ENCODE data around the gene KRTAP20-2.

The KRTAP20-2 gene

DNA sequence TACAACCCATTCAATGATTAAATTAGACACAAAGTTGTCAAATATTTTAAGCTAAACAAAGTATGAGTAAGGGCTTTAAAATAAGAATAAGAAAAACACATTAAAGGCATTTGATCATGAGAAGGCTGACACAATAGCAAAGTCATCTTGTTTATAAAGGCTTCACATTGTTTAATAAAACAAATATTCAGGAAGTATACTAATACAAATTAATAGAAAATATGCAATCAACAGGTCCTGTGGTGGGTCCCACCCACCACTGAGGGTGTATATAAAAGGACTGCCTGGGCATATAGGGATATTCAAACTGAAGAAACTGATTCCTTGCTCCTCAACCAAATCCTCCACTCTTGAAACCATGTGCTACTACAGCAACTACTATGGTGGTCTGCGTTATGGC, at the start of gene KRTAP20-2:
Gene KRTAP20-2 (plus strand): TSS at position 301 of the 400 bp plus-strand sequence. CDS start 58 bp downstream, at position 359.
- DNase-seq, result no peak

DNA sequence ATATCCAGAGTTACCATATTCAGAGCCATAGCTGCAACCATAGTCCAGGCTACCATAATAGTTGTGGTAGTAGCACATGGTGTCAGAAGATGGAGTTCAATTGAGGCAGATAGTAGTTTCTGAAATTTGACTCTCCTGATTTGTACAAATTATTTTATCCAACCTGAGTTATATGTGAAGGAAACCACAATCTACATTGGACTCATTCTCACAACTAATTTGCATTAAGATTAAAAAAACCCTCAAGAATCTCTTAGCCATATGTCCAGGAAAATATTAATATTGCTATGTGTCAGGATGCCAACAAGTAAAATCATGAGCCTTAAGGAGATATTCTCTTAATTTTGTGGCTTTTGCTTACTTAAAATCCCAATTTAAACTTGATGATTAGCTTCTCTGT, 44.7 kb upstream of the KRTAP20-2 start, which contains the start of gene KRTAP22-2:
Gene KRTAP22-2 (minus strand): TSS at position 101 of the 400 bp plus-strand sequence.
- DNase-seq, result no peak

DNA sequence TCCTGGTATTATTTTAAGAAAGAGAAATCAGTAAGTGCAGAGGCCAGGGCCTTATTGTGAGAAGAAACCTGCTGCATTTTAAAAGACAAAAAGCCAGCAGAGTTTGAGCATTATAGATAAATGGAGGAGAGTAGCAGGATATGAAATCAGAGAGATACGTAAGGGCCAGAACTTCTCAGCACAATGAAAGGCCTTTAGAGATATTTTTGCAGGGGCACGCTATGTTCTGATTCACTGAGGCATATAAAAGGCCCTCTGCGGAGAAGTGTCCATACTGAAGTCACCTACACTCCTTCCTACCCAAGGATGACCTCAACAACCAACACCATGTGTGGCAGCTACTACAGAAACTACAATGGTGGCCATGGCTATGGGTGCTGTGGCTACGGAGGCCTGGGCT, 42.9 kb upstream of the KRTAP20-2 start, which contains the start of gene KRTAP6-3:
Gene KRTAP6-3 (plus strand): TSS at position 301 of the 400 bp plus-strand sequence. CDS start 6 bp downstream, at position 307.
- no peak for DNase-seq

DNA sequence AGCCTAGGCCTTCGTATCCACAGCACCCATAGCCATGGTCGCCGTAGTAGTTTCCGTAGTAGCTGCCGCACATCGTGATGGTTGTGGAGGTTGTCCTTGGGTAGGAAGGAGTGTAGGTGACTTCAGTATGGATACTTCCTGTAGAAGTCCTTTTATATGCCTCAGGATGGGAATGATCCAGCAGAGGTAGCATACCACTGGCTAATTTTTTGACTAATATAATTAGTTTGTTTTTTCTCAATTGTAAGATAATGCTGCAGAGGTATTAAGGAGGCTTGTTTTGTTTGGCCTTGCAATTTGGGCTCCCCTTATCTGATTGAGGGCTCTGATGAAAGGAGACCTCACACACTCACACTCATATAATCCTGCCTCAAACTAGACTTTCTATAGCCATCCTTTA, 36.2 kb upstream of the KRTAP20-2 start, which contains the start of gene KRTAP6-2:
Gene KRTAP6-2 (minus strand): TSS at position 101 of the 400 bp plus-strand sequence. CDS start 28 bp downstream, at position 73.
- no peak for DNase-seq

DNA sequence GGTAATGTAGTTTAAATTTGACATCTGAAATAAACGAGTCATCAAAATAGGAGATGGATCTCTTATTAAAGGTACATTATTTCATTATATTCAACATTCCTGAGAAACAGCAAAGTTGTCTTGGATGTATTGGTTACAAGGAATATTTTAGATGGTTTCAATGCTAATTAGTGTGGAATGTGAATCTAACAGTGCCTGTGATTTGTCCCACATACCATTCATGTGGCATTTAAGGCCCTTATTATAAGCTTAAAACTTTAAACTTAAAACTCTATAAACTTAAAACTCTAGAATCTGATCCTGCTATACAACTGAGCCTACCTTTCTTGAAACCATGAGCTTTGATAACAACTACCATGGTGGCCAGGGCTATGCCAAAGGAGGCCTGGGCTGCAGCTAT, 34.2 kb upstream of the KRTAP20-2 start, which contains the start of gene KRTAP22-1:
Gene KRTAP22-1 (plus strand): TSS at position 301 of the 400 bp plus-strand sequence.
- no peak for DNase-seq

DNA sequence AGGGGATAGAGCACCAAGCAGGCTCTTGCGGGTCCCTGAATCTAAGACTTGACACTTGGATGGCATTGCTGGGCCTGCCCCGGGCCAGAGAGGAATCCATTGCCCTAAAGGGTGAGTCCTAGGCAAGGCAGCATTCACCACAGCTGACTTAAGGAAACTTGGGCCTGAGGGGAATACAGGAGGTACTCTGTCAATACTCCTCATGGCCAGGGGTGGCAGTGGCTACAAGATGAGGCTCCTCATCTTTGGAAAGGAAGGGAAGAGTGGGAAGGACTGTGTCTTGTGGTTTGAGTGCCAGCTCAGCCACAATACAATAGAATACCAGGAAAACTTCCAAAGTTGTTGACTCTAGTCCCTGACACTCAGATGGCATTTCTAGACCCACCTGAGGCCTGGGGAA, 29.0 kb upstream of the KRTAP20-2 start:
- DNase-seq, result no peak

DNA sequence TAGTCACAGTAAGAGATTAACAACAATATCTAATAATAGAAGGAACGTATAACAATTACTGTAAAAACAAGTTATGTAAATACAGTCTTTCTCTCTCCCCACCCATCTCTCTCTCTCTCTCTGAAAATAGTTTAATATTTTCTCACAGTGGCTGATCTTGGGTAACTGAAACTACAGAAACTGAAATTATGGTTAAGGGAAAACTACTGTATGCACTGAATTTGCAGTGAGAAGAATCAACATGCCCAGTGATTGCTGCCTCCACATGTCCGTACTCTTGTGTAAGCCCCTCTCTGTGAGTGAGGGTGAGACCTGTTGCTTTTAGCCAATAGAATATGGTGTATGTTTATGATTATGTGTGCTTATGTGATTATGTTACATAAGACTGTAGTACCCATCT, 22.9 kb upstream of the KRTAP20-2 start:
- no peak for DNase-seq

DNA sequence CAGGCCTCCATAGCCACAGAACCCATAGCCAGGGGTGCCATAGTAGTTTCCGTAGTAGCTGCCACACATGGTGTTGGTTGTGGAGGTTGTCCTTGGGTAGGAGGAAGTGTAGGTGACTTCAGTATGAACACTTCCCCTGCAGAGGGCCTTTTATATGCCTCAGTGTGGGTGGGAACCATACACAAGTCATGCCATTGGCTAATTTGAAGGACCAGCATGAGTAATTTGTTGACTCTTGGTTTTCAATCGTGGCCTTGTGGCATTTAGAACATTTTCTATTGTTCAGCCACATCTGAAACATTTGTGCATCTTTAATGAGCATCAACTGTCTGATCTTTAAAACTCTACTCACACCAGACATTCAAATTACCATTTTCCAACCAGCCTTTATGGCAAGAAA, 21.2 kb upstream of the KRTAP20-2 start, which contains the start of gene KRTAP6-1:
Gene KRTAP6-1 (minus strand): TSS at position 95 of the 400 bp plus-strand sequence. CDS start 26 bp downstream, at position 69.
- no peak for DNase-seq

DNA sequence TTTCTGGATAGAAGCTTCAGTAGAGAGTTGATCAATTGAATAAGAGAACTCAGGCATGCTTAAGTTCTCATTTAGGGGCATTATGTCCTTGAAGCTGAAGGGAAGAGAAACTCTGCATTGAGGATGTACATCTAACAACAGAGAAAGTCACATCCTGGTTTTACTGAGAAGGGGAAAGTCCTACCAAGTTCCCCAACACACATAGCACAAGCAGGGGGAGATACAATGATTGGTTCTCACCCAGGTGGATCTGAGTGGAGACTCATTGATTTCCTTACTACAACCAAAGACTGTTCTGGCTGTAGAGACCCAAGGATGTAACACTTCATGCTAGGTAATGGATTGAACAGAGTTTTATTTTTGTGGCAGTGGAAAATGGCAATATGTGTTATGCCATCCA, 19.8 kb upstream of the KRTAP20-2 start:
- no peak for DNase-seq

DNA sequence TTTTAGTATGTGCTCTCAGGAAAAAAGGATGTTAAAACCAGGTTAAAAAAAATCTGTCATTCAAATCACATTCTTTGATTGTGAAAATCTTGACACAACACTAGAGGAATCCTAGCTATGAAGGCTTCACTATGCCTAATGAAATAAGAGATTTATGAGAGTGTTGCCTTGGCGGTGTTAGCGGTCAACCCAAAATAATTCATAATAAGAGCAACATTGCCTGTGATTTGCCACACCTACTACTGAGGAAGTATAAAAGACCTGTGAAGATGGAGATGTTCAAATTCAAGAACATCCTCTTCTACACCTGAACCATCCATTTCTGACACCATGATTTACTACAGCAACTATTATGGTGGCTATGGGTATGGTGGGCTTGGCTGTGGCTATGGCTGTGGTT, 18.9 kb upstream of the KRTAP20-2 start, which contains the start of gene KRTAP20-1:
Gene KRTAP20-1 (plus strand): TSS at position 301 of the 400 bp plus-strand sequence. CDS start 30 bp downstream, at position 331.
- no peak for DNase-seq

DNA sequence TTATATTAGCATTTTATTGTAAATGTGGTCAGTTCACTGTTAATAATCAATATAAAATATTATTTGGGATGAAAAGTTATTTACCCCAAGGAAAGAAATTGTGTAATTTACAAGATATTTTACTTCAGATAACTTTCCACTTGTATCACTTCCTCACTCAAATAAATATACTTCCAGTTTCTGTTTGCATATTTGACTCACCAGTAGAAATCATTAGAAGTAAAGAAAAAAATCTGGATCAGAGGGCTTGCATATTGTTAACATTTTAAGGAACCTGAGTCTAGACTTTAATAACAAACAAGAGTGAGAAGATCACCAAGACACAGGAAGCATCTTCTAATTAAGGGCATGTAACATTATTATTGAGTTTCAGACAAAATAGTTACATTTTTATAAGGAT, 14.9 kb upstream of the KRTAP20-2 start:
- DNase-seq, result no peak

DNA sequence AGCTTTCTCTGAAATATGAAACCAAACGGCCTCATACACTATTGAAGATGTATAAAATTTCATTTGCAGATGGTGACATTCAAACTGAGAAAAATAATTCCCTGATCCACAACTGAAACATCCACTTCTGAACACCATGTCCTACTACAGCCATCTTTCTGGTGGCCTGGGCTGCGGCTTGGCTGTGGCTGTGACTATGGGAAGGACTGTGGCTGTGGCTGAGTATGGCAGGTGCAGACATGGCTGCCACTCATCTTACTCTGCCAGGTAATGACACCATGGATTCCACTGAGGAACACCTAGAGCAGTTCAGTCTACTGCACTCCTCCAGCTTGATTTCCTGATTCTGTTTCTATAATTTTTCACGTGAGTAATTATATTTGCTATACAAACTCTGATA, 14.5 kb upstream of the KRTAP20-2 start, which contains the start of gene KRTAP20-4:
Gene KRTAP20-4 (plus strand): TSS at position 106 of the 400 bp plus-strand sequence.
- no peak for DNase-seq

DNA sequence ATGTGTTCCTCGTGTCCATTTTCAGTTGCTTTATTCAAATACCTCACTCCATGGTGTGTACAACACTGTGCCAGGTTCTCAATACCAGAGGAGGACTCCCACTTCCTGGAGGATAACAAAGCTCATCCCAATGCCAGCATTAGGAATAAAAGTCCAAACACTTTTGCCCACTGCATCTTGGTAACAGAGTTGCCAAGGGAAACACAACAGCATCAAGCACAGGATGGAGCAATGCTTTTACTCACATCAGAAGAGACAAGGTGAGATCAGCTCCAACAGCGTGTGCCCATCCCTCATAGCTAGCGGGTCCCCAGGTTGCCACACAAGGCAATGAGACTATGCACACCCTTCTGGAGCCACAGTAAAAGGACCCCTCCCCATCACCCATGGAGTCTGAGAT, 11.6 kb upstream of the KRTAP20-2 start:
- DNase-seq, result no peak

DNA sequence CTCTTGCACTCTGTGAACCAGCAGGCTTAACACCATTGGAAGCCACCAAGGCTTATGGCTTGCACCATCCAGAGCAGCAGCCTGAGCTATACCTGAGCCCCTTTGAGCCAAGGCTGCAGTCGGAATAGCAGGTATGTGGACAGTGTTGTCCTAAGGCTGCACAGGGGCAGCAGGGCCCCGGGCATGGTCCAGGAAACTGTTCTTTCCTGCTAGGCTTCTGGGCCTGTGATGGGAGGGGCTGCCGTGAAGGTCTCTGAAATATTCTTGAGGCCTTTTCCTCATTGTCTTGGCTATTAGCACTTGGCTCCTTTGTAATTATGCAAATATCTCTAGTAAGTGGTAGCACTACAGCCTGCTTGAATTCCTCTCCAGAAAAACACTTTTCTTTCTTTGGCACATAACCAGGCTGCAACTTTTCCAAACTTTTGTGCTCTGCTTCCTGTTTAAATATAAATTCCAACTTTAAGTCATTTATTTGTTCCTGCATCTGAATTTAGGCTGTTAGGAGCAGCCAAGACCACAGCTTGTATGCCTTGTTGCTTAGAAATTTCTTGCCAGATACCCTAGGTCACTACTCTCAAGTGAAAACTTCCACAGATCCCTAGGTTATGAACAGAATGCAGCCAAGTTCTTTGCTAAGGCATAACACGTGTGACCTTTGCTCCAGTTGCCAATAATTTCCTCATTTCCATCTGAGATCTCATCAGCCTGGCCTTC, 9.4 kb upstream of the KRTAP20-2 start:
- DNase-seq, result no peak

DNA sequence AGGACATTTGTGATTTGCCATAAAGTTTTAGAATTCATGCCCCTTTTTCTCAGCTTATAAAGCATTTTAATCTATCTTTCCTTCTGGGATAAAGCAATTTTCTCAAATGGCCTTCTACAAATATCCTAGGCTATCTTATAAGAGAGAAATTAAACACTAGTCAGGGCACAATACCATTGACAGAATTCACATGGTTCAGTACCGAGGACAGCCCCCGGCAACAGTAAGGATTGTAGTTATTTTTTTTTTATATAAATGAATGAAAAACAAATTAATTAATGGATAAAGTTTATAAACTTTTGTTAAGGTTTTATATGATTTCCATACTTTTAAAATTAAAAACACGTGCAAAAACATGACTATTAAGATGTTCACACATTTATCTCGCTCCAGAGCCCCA, 6.9 kb upstream of the KRTAP20-2 start:
- no peak for DNase-seq

DNA sequence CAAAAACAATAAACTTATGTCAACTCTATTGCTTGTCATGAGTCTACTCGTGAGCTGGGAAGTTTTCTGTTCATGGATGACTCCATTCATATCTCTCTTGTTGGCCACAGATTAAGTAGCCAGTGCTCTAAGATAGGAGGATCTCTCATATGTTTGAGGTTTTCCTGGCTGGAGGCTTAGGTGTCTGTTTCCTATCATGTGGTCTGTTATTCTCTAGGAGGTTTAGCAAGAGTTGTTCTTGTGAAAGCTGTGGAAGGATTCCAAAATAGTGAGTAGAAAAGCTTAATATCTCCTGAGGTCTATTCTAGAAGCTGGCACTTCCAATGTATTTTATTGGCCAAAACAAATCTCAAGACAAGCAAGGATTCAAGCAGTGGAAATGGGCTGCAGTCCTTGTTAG, 5.8 kb upstream of the KRTAP20-2 start:
- DNase-seq, result no peak

DNA sequence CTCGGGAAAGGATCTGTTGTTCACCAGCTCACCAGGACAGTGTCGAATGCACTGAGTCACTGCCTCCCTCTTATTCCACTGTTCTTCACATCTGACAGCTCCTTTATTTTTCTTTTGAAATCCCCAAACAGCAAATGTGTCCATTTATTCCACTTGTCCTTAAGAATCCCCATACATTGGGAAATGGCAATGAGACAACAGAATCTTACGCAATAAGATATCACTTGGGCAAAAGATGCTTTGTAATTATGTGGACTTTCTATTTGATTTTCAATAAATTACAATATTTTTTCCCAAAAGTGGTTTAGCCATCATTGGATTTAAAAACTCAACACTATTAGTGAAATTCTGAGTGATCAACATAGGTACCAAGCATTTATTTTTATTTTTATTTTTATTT, 3.7 kb downstream of the KRTAP20-2 start:
- no peak for DNase-seq

DNA sequence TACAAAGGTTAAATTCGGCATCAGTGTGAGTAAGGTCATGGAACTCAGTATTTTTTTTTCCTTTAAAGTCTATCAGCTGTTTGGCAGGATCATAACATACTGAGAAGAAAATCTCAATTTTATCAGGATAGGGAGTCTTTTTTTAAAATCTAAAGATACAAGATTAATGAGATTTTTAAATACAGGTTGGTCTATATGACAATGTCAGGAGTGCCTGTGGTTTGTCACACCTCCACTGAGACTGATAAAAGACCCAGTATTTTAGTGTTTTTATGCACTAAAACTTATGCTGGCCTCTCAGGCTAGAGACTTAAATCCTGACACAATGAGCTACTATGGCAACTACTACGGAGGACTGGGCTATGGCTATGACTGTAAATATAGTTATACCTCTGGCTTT, 7.6 kb downstream of the KRTAP20-2 start, which contains the start of gene KRTAP20-3:
Gene KRTAP20-3 (plus strand): TSS at position 301 of the 400 bp plus-strand sequence.
- DNase-seq, result no peak

DNA sequence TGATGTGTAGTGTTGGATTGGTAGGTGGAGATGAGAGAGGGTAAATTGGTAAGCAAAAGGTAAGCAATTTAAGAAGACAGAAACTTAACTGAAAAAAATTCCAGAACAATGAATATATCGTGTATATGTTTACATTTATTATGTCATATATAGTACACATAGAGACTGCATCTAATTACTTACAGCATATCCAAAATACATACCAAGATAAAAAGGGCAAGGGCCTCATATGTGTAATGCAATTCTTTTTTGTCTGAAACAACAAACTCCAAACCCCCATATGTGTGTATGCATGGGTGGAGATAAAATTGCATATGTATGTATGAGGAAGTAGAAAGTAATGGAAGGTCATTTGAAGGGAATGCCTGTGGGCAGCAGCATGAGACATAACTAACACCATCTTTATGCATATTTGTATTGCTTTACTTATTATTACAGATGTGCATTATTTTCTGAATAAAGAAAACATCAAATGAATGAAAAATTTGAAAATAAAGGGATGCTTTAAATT, 12.0 kb downstream of the KRTAP20-2 start:
- no peak for DNase-seq

DNA sequence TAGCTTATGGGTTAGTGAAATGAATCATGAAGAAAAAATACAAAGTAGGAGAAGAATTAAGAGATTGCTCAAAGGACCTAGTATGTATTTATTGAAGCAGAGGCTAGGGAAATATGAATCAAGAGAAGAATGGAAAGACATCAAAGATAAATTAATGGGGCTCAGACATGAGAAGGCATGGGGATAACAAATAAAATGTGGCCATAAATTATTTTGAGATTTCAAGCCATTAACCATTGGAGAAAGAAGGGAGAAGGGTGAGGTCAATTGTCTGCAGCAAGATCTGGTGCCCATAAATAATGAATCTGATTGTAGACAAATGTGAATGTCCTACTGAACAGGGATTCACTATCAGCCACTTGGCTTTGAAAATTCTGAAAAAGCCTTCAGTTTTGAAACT, 17.9 kb downstream of the KRTAP20-2 start:
- no peak for DNase-seq

DNA sequence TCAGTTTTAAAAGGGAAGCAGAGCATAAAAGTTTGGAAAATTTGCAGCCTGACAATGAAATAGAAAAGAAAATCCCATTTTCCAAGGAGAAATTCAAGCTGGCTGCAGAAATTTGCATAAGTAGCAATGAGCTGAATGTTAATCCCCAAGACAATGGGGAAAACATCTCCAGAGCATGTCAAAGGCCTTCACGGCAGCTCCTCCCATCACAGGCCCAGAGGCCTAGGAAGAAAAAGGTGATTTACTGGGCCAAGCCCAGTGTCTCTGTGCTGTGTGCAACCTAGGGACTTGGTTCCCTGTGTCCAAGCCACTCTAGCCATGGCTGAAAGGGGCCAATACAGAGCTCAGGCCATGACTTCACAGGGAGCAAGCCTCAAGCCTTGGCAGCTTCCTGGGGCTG, 33.8 kb downstream of the KRTAP20-2 start:
- no peak for DNase-seq

DNA sequence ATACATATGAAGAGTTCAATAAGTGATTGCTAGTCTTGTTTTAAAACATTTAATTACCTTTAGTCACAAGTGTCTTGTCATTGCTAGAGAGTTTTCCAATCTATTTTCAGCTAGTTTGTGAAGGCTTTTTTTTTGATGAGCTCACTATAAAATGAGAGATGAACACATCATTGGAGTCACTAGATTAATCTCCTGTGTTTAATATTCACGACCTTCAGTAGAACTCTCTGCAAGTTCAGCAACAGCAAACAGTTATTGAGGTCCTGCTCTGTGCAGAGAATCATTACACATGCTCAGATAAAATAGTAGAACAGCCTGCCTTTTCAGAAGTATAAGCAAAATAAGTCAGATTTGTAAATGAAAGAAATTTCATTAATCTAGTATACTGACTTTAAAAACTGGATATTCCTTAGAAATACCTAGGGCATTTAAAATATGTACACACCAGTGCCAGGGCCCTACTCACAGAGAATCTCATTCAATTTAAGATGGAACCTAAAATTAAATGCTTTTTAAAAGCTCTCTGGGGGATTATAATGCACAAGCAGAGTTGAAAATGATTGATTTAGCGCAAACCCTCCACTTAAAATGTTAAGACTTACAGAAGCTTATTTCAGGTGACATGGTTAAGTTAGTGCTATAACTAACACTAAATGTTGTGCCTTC, 38.1 kb downstream of the KRTAP20-2 start:
- no peak for DNase-seq

DNA sequence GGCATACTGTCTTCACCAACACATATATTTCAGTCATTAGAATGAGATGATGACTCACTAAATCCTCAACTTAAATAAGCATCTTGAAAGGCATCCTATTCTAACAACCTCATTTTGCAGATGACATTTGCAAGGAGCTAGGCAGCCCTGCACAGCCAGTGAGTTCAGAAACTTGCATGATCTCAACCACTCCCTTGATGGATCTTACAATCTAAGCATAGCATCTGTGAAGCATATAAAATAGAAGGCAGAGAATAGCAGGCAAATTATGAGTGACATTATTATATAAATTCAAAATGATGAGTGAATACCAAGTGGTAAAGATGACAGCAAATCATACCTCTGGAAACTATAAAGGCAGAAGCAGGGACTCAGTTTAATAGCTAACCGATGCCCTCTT, 39.3 kb downstream of the KRTAP20-2 start:
- DNase-seq, result no peak

Measured in stimulated activated CD4-positive, alpha-beta T cell treated with anti-CD3 and anti-CD28 coated beads, Interleukin-15, amount 100 ng/mL, for 24 hours (primary cell).